GM12878 (cell line): ENCODE data around the gene XAB2. TPM values are rescaled to one million over a fixed set of nuclear protein-coding genes. Genes with fewer than 3 reads are reported as not detected.

Experiments
- ATAC-seq: fragments of 200-7000 bp; cut with Tn5 transposase; 3 replicates; pipeline ENCODE4 v1.9.1; 2020; ENCODE audit warnings: mild to moderate bottlenecking, moderate library complexity
- BruUV-seq: library from RNA; stranded (reverse); fragments of 400-500 nt; replicated peaks from 2 replicates; lab custom pipeline; 2021; lab: Mats Ljungman, UMichigan
- CTCF ChIA-PET: fragments of 300-600 bp; sonication (Branson Sonifier 250); formaldehyde crosslinking; extraction: SDS; loops from one replicate; lab custom pipeline; 2021; ENCODE audit warnings: inconsistent platforms; lab: Yijun Ruan, JAX
- POLR2A ChIA-PET: fragments of 350-600 bp; formaldehyde crosslinking; extraction: SDS; loops from one replicate; lab custom pipeline; 2021; ENCODE audit warnings: inconsistent platforms; lab: Charles Lee
- RAD21 ChIA-PET: fragments of 300-600 bp; sonication (Branson Sonifier 250); formaldehyde crosslinking; loops from one replicate; lab custom pipeline; 2023; ENCODE audit warnings: antibody characterized with exemption; ENCODE audit not compliant: unreplicated experiment; lab: Charles Lee
- SMC1A ChIA-PET: fragments of 300-600 bp; sonication (Branson Sonifier 250); formaldehyde crosslinking; loops from one replicate; lab custom pipeline; 2023; ENCODE audit not compliant: unreplicated experiment, uncharacterized antibody; lab: Charles Lee
- DNase-seq: peaks from one replicate; pipeline ENCODE4 v3.0.0-alpha.2; 2011; ENCODE audit warnings: low read depth, low spot score
- FAIRE-seq: peaks from 3 replicates; lab custom pipeline; 2011; peaks lifted over from hg19 to GRCh38; lab: Jason Lieb, UNC
- H2AFZ ChIP-seq: 2 replicates; pipeline ENCODE4 v1.6.0; 2011; ENCODE audit warnings: low read depth, low read length, control low read depth; ENCODE audit not compliant: control insufficient read depth
- H3K27ac ChIP-seq: 2 replicates; pipeline ENCODE4 v1.5.1; 2011; ENCODE audit warnings: control low read depth; ENCODE audit not compliant: control insufficient read depth, insufficient read depth
- H3K27me3 ChIP-seq, 2 experiments: replicated peaks in 1 of 2; 2 replicates each; pipeline versions ENCODE4 v1.6.0 to v1.6.1; 2011; ENCODE audit warnings: low read length in 1 of 2; ENCODE audit not compliant: control insufficient read depth in 2 of 2, insufficient read depth in 2 of 2
- H3K36me3 ChIP-seq, 2 experiments: 2 replicates each; pipeline ENCODE4 v1.5.1; 2011; ENCODE audit warnings: low read length in 1 of 2; ENCODE audit not compliant: control insufficient read depth in 2 of 2, insufficient read depth in 2 of 2
- H3K4me1 ChIP-seq: 2 replicates; pipeline ENCODE4 v1.6.1; 2011; ENCODE audit warnings: mild to moderate bottlenecking, low read length, moderate library complexity, mixed read lengths; ENCODE audit not compliant: control insufficient read depth, insufficient read depth
- H3K4me2 ChIP-seq: 2 replicates; pipeline ENCODE4 v1.6.0; 2011; ENCODE audit warnings: control low read depth; ENCODE audit not compliant: control insufficient read depth, insufficient read depth
- H3K4me3 ChIP-seq: fragments of 200-600 bp; sonication (generic); 2 replicates; pipeline ENCODE4 v1.5.1; 2016
- H3K79me2 ChIP-seq: 2 replicates; pipeline ENCODE4 v1.6.0; 2011; ENCODE audit warnings: low read length; ENCODE audit not compliant: control insufficient read depth, insufficient read depth
- H3K9ac ChIP-seq: 2 replicates; pipeline ENCODE4 v1.8.0; 2011; ENCODE audit warnings: low read length, control low read depth, mixed read lengths; ENCODE audit not compliant: control insufficient read depth, insufficient read depth
- H3K9me3 ChIP-seq: replicated peaks from 3 replicates; pipeline ENCODE4 v1.5.1; 2011; ENCODE audit warnings: mild to moderate bottlenecking, low read length; ENCODE audit not compliant: control insufficient read depth, insufficient read depth
- H4K20me1 ChIP-seq: 2 replicates; pipeline ENCODE4 v1.6.0; 2011; ENCODE audit not compliant: control insufficient read depth, insufficient read depth
- CEBPB ChIP-seq, 2 experiments: fragments of 150-350 bp in 1 of 2; IDR thresholded peaks; 2 replicates each; pipeline ENCODE4 v1.6.1; 2012 to 2014; ENCODE audit warnings: low read depth in 2 of 2, low read length in 2 of 2, borderline replicate concordance in 1 of 2, inconsistent platforms in 1 of 2
- EED ChIP-seq: sonication (generic); IDR thresholded peaks from 2 replicates; pipeline ENCODE4 v1.6.1; 2016; ENCODE audit warnings: antibody characterized with exemption, low read depth
- EGR1 ChIP-seq, 2 experiments: IDR thresholded peaks; 1 replicate in 1 of 2; 2 replicates in 1 of 2; pipeline ENCODE4 v1.6.1; 2011 to 2012; ENCODE audit warnings: low read depth in 2 of 2, low read length in 2 of 2, borderline replicate concordance in 1 of 2, mild to moderate bottlenecking in 1 of 2, moderate library complexity in 1 of 2
- IKZF1 ChIP-seq: fragments of 450-650 bp; conservative IDR thresholded peaks from 2 replicates; pipeline ENCODE4 v1.6.1; 2017; ENCODE audit warnings: antibody characterized with exemption, mild to moderate bottlenecking
- POLR2AphosphoS5 ChIP-seq: IDR thresholded peaks from 2 replicates; pipeline ENCODE4 v1.6.1; 2011; ENCODE audit warnings: mild to moderate bottlenecking, low read length, inconsistent platforms
- RUNX3 ChIP-seq: IDR thresholded peaks from 2 replicates; pipeline ENCODE4 v1.6.1; 2012; ENCODE audit warnings: low read length, inconsistent platforms
- SREBF1 ChIP-seq: IDR thresholded peaks from 2 replicates; pipeline ENCODE4 v1.6.1; 2012; ENCODE audit warnings: mild to moderate bottlenecking, low read length
- STAT1 ChIP-seq: fragments of 450-650 bp; conservative IDR thresholded peaks from 2 replicates; pipeline ENCODE4 v1.6.1; 2014; ENCODE audit warnings: antibody characterized with exemption, mild to moderate bottlenecking
- STAT3 ChIP-seq: IDR thresholded peaks from 2 replicates; pipeline ENCODE4 v1.6.1; 2011; ENCODE audit warnings: low read depth, low read length, improper control_type of control experiment
- TARDBP ChIP-seq: IDR thresholded peaks from 2 replicates; pipeline ENCODE4 v1.6.1; 2016; ENCODE audit warnings: borderline replicate concordance
- ZBED1 ChIP-seq: IDR thresholded peaks from 2 replicates; pipeline ENCODE4 v1.6.1; 2016; ENCODE audit warnings: borderline replicate concordance
- ZNF217 ChIP-seq: fragments of 450-650 bp; IDR thresholded peaks from 2 replicates; pipeline ENCODE4 v1.6.1; 2017; ENCODE audit warnings: antibody characterized with exemption, mild to moderate bottlenecking
- ZNF24 ChIP-seq: fragments of 450-650 bp; IDR thresholded peaks from 2 replicates; pipeline ENCODE4 v1.6.1; 2017; ENCODE audit warnings: antibody characterized with exemption, mild to moderate bottlenecking
- WGBS: methylation state at CpG from one replicate; pipeline ENCODE4 v1.1.6; 2016; ENCODE audit warnings: low lambda C conversion rate; ENCODE audit not compliant: insufficient replicate concordance, insufficient coverage; ENCODE audit errors: missing lambda C conversion rate; 5-methylcytosine and 5-hydroxymethylcytosine counted together
- in situ Hi-C: fragments of 300-500 bp; cut with MboI; formaldehyde crosslinking; loops from 9 replicates; pipeline ENCODE4 v1.14.3; 2018; ENCODE audit warnings: mixed read lengths
- intact Hi-C: fragments of 100-400 bp; cut with micrococcal nuclease; formaldehyde crosslinking; loops from one replicate; pipeline ENCODE4 v1.14.2; 2022; ENCODE audit not compliant: unreplicated experiment
- polyA plus RNA-seq, 11 experiments: library from polyadenylated mRNA; depleted of rRNA in 4 of 11; unstranded in 6 of 11; stranded (reverse) in 5 of 11; fragments of >200 nt; fragmentation: Nextera tagmentation in 4 of 11; fragmentation: Illumina TruSeq in 1 of 11; extraction: Ambion mirVana in 4 of 11; extraction: Trizol in 1 of 11; gene quantifications; 1 replicate in 1 of 11; 2 replicates in 10 of 11; pipeline versions ENCODE4 v1.2.1 to v1.2.3, GENCODE V29; 2011 to 2016; ENCODE audit warnings: inconsistent platforms in 2 of 11, missing spikeins in 2 of 11, low read depth in 1 of 11
- total RNA-seq, 4 experiments: library from RNA; depleted of rRNA in 3 of 4; stranded (reverse); fragments of >200 nt in 3 of 4; fragmentation: Illumina TruSeq in 1 of 4; extraction: Trizol in 1 of 4; gene quantifications; 2 replicates each; pipeline versions ENCODE4 v1.2.1 to v1.2.3, GENCODE V29; 2013 to 2021
- TF ChIP-seq, protein P1 (sequence below): fragments of 450-650 bp; IDR thresholded peaks from 2 replicates; pipeline ENCODE4 v1.6.1; 2017; ENCODE audit warnings: borderline replicate concordance

The XAB2 gene
- total and polyA plus RNA-seq, 10 of the 15 experiments (the other 5 are each of a cell fraction or from before 2014, with no cell fraction given) = 0.34 to 45.1 (median 18.8) TPM

DNA sequence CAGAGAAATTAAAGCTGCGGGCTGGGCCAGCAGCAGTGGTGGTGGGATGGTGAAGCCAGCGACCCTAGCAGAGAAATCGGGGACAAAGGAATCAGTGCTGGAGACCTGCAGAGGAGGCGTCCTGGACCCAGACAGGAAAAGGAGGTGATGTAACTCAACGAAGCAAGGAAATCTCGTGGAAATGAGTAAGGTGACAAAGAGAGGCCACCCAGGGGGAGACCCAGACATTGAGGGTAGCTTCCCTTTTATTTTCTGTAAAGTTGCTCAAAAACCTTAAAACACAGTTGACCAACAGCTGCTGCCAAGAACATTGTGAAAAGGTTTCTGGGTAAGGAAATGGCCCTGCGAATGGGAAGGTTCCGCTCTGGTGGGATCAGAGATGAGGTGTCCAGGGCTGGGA is 26.2 kb upstream of the XAB2 start:
- Histone ChIP-seq H3K36me3 (no peaks in the 10 kb centered on the region), H4K20me1 (no peaks in the 10 kb centered on the region), H3K27me3 (no peaks in the 10 kb centered on the region; a peak in 1 of 4 replicates), H3K4me2 (no peak overlapping the region), H3K9ac (no peak overlapping the region), H3K4me3 (no peak overlapping the region), H3K4me1 (peaks cover 20% of the 10 kb centered on the region), H2AFZ (no peak overlapping the region), H3K79me2 (no peaks in the 10 kb centered on the region), H3K27ac (no peak overlapping the region), H3K9me3 (no peaks in the 10 kb centered on the region)
- in situ Hi-C loops = no loop called here
- ChIA-PET SMC1A (interaction anchor here (0.6 kb wide), 1 partner anchor 154 kb away, joined by 3 read pairs; no protein-coding TSS in a partner anchor), RAD21 (interaction anchor here (1.0 to 1.1 kb wide), 2 partner anchors 25 to 26 kb away, joined by 3 to 4 read pairs; partner anchors contain the start of genes PET100 and TRAPPC5), CTCF (interaction anchor here (0.8 to 1.3 kb wide), 5 partner anchors 22 to 144 kb away, joined by 3 to 5 read pairs (median 3); partner anchors contain the start of genes MCEMP1 and TRAPPC5), POLR2A (interaction anchor here (0.6 kb wide), 1 partner anchor 522 kb away, joined by 4 read pairs; no protein-coding TSS in a partner anchor)
- no peak for DNase-seq
- no peak for ATAC-seq
- TF ChIP-seq ZNF24 (no peak), SREBF1 (no peak), STAT3 (no peak), CEBPB (IDR thresholded peaks at IDR 0.05; ENCODE audit: borderline replicate concordance in 1 of 2, low read depth in 2 of 2, low read length in 2 of 2) (no peak)
- TF ChIP-seq, protein P1, sequence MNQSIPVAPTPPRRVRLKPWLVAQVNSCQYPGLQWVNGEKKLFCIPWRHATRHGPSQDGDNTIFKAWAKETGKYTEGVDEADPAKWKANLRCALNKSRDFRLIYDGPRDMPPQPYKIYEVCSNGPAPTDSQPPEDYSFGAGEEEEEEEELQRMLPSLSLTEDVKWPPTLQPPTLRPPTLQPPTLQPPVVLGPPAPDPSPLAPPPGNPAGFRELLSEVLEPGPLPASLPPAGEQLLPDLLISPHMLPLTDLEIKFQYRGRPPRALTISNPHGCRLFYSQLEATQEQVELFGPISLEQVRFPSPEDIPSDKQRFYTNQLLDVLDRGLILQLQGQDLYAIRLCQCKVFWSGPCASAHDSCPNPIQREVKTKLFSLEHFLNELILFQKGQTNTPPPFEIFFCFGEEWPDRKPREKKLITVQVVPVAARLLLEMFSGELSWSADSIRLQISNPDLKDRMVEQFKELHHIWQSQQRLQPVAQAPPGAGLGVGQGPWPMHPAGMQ = no peak
- intact Hi-C loops = no loop called here
- 54% methylated on average over 8 of the region's 8 CpGs for WGBS
- BruUV-seq = no TSS peak
- FAIRE-seq = no peak

DNA sequence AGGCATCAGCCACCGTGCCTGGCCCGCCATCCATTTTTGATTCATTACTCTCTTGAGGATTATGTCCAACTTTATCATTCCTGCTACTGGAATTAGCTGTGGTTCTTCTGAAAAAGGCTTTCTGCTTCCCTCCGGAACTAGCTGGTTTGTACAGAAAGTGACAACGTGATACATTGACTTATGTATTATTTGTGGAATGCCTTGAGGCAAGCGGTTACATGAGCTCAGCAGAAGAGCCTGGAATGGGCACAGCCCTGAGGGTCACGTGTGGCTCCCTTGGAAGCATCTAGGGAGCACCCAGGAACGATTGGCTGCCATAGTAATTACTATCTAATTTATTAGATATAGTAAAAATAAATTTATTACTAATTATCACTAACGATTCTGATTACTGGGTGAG is 25.1 kb upstream of the XAB2 start:
- H2AFZ ChIP-seq = no peak overlapping the region
- ChIA-PET CTCF (interaction anchor here (1.3 to 1.8 kb wide), 3 partner anchors 26 to 145 kb away, joined by 4 to 9 read pairs (median 5); partner anchors contain the start of gene TRAPPC5), SMC1A (interaction anchor here (1.6 to 3.5 kb wide), 2 partner anchors 117 to 145 kb away, joined by 5 to 20 read pairs; no protein-coding TSS in a partner anchor), RAD21 (interaction anchor here (1.6 kb wide), 1 partner anchor 146 kb away, joined by 8 read pairs; no protein-coding TSS in a partner anchor), POLR2A (no interaction called here)
- WGBS = 75% methylated on average over 8 of the region's 8 CpGs
- H4K20me1 ChIP-seq = no peaks in the 10 kb centered on the region
- no peaks in the 10 kb centered on the region for H3K36me3 ChIP-seq
- TF ChIP-seq RUNX3 = no peak
- no peak for TF ChIP-seq POLR2AphosphoS5
- TF ChIP-seq ZBED1 = no peak
- TF ChIP-seq EGR1 (IDR thresholded peaks at IDR 0.05; ENCODE audit: borderline replicate concordance in 1 of 2, low read depth in 2 of 2, low read length in 2 of 2) = no peak
- TF ChIP-seq STAT3 = no peak
- no peak for TF ChIP-seq IKZF1
- no peak for TF ChIP-seq TARDBP
- no peak for TF ChIP-seq EED
- TF ChIP-seq ZNF217 = no peak
- TF ChIP-seq STAT1 = no peak
- DNase-seq = no peak
- H3K9ac ChIP-seq = no peak overlapping the region
- no peak overlapping the region for H3K4me3 ChIP-seq
- BruUV-seq = no TSS peak
- in situ Hi-C loops = no loop called here
- H3K4me1 ChIP-seq = peaks cover 20% of the 10 kb centered on the region
- no peaks in the 10 kb centered on the region for H3K9me3 ChIP-seq
- no peak for FAIRE-seq
- H3K4me2 ChIP-seq = no peak overlapping the region
- ATAC-seq = no peak
- H3K79me2 ChIP-seq = no peaks in the 10 kb centered on the region
- H3K27me3 ChIP-seq = no peaks in the 10 kb centered on the region; a peak in 1 of 4 replicates
- H3K27ac ChIP-seq = no peak overlapping the region
- intact Hi-C loops = no loop called here
